HEK293 (cell line): Measurements from ENCODE around the gene BIK.

Experiments
- GFI1B ChIP-seq: fragments of 450-650 bp; formaldehyde crosslinking; IDR thresholded peaks from 2 replicates; pipeline ENCODE4 v1.5.1; 2016; ENCODE audit warnings: missing biosample characterization, missing genetic modification characterization
- GLI4 ChIP-seq: fragments of 450-650 bp; formaldehyde crosslinking; IDR thresholded peaks from 2 replicates; pipeline ENCODE4 v1.5.1; 2016; ENCODE audit warnings: missing biosample characterization, missing genetic modification characterization
- HOXD13 ChIP-seq: sonication (generic); formaldehyde crosslinking; IDR thresholded peaks from 2 replicates; pipeline ENCODE4 v1.8.0; 2022; ENCODE audit warnings: missing genetic modification reagents, borderline replicate concordance
- IKZF3 ChIP-seq: fragments of 450-650 bp; IDR thresholded peaks from 2 replicates; pipeline ENCODE4 v1.5.0; 2018; ENCODE audit warnings: missing biosample characterization, mild to moderate bottlenecking, missing genetic modification characterization, moderate library complexity
- MEIS1 ChIP-seq: sonication (generic); formaldehyde crosslinking; IDR thresholded peaks from 2 replicates; pipeline ENCODE4 v1.8.1; 2022; ENCODE audit warnings: missing genetic modification reagents, mild to moderate bottlenecking, borderline replicate concordance
- PRDM1 ChIP-seq: fragments of 450-650 bp; formaldehyde crosslinking; IDR thresholded peaks from 2 replicates; pipeline ENCODE4; 2016; ENCODE audit warnings: missing biosample characterization, missing genetic modification characterization
- RBAK ChIP-seq: fragments of 450-650 bp; formaldehyde crosslinking; IDR thresholded peaks from 2 replicates; pipeline ENCODE4 v1.5.1; 2016; ENCODE audit warnings: missing biosample characterization, missing genetic modification characterization
- ZBTB7A ChIP-seq: fragments of 450-650 bp; formaldehyde crosslinking; IDR thresholded peaks from 2 replicates; pipeline ENCODE4 v1.5.1; 2016; ENCODE audit warnings: low read depth, missing biosample characterization, missing genetic modification characterization
- ZNF132 ChIP-seq: fragments of 450-650 bp; formaldehyde crosslinking; IDR thresholded peaks from 2 replicates; pipeline ENCODE4 v1.5.1; 2017; ENCODE audit warnings: missing biosample characterization, missing genetic modification characterization, borderline replicate concordance
- ZNF155 ChIP-seq: fragments of 450-650 bp; formaldehyde crosslinking; IDR thresholded peaks from 2 replicates; pipeline ENCODE4 v1.5.1; 2016; ENCODE audit warnings: missing biosample characterization, missing genetic modification characterization
- ZNF157 ChIP-seq: fragments of 450-650 bp; formaldehyde crosslinking; IDR thresholded peaks from 2 replicates; pipeline ENCODE4 v1.5.1; 2016; ENCODE audit warnings: missing biosample characterization, missing genetic modification characterization
- ZNF16 ChIP-seq: fragments of 450-650 bp; formaldehyde crosslinking; IDR thresholded peaks from 2 replicates; pipeline ENCODE4 v1.5.1; 2016; ENCODE audit warnings: low read depth, missing biosample characterization, missing genetic modification characterization
- ZNF175 ChIP-seq: fragments of 450-650 bp; formaldehyde crosslinking; IDR thresholded peaks from 2 replicates; pipeline ENCODE4 v1.5.1; 2016; ENCODE audit warnings: missing biosample characterization, missing genetic modification characterization
- ZNF184 ChIP-seq: fragments of 450-650 bp; IDR thresholded peaks from 2 replicates; pipeline ENCODE4 v1.5.1; 2018; ENCODE audit warnings: missing biosample characterization, mild to moderate bottlenecking, missing genetic modification characterization
- ZNF473 ChIP-seq: fragments of 450-650 bp; formaldehyde crosslinking; IDR thresholded peaks from 2 replicates; pipeline ENCODE4 v1.5.1; 2017; ENCODE audit warnings: missing biosample characterization, missing genetic modification characterization
- ZNF501 ChIP-seq: fragments of 450-650 bp; formaldehyde crosslinking; IDR thresholded peaks from 2 replicates; pipeline ENCODE4 v1.5.1; 2016; ENCODE audit warnings: missing biosample characterization, missing genetic modification characterization
- ZNF521 ChIP-seq: fragments of 450-650 bp; formaldehyde crosslinking; IDR thresholded peaks from 2 replicates; pipeline ENCODE4 v1.5.1; 2017; ENCODE audit warnings: missing biosample characterization, mild to moderate bottlenecking, missing genetic modification characterization
- ZNF530 ChIP-seq: fragments of 450-650 bp; formaldehyde crosslinking; IDR thresholded peaks from 2 replicates; pipeline ENCODE4 v1.5.1; 2016; ENCODE audit warnings: low read depth, missing biosample characterization, missing genetic modification characterization
- ZNF544 ChIP-seq: fragments of 450-650 bp; formaldehyde crosslinking; IDR thresholded peaks from 2 replicates; pipeline ENCODE4 v1.5.0; 2017; ENCODE audit warnings: missing biosample characterization, missing genetic modification characterization
- ZNF549 ChIP-seq: fragments of 450-650 bp; IDR thresholded peaks from 2 replicates; pipeline ENCODE4 v1.5.1; 2018; ENCODE audit warnings: missing biosample characterization, missing genetic modification characterization, mild to moderate bottlenecking, inconsistent platforms, moderate library complexity
- ZNF558 ChIP-seq: fragments of 450-650 bp; formaldehyde crosslinking; IDR thresholded peaks from 2 replicates; pipeline ENCODE4 v1.5.1; 2016; ENCODE audit warnings: missing biosample characterization, missing genetic modification characterization
- ZNF571 ChIP-seq: fragments of 450-650 bp; formaldehyde crosslinking; IDR thresholded peaks from 2 replicates; pipeline ENCODE4 v1.5.0; 2017; ENCODE audit warnings: missing biosample characterization, missing genetic modification characterization
- ZNF600 ChIP-seq: fragments of 450-650 bp; formaldehyde crosslinking; IDR thresholded peaks from 2 replicates; pipeline ENCODE4 v1.5.1; 2016; ENCODE audit warnings: missing biosample characterization, missing genetic modification characterization
- ZNF623 ChIP-seq: fragments of 450-650 bp; formaldehyde crosslinking; IDR thresholded peaks from 2 replicates; pipeline ENCODE4 v1.5.1; 2016; ENCODE audit warnings: missing biosample characterization, missing genetic modification characterization
- ZNF785 ChIP-seq: fragments of 450-650 bp; formaldehyde crosslinking; IDR thresholded peaks from 2 replicates; pipeline ENCODE4 v1.5.1; 2016; ENCODE audit warnings: missing biosample characterization, missing genetic modification characterization
- ZNF830 ChIP-seq: fragments of 450-650 bp; IDR thresholded peaks from 2 replicates; pipeline ENCODE4 v1.5.0; 2018; ENCODE audit warnings: missing biosample characterization, missing genetic modification characterization, low read depth, mild to moderate bottlenecking, moderate library complexity
- ZNF837 ChIP-seq: fragments of 450-650 bp; formaldehyde crosslinking; IDR thresholded peaks from 2 replicates; pipeline ENCODE4 v1.5.1; 2016; ENCODE audit warnings: missing biosample characterization, missing genetic modification characterization
- TF ChIP-seq, protein P1 (sequence below): fragments of 450-650 bp; formaldehyde crosslinking; IDR thresholded peaks from 2 replicates; pipeline ENCODE4 v1.5.1; 2016; ENCODE audit warnings: missing biosample characterization, missing genetic modification characterization
- TF ChIP-seq, protein P2 (sequence below): sonication (generic); formaldehyde crosslinking; IDR thresholded peaks from 2 replicates; pipeline ENCODE4 v1.8.1; 2022; ENCODE audit warnings: mild to moderate bottlenecking, moderate library complexity, missing genetic modification reagents
- TF ChIP-seq, protein P3 (sequence below): fragments of 450-650 bp; formaldehyde crosslinking; IDR thresholded peaks from 2 replicates; pipeline ENCODE4 v1.5.1; 2016; ENCODE audit warnings: missing biosample characterization, missing genetic modification characterization
- TF ChIP-seq, protein P4 (sequence below): fragments of 450-650 bp; formaldehyde crosslinking; IDR thresholded peaks from 2 replicates; pipeline ENCODE4 v1.5.1; 2016; ENCODE audit warnings: missing biosample characterization, missing genetic modification characterization
- TF ChIP-seq, protein P5 (sequence below): fragments of 450-650 bp; formaldehyde crosslinking; IDR thresholded peaks from 2 replicates; pipeline ENCODE4 v1.5.1; 2016; ENCODE audit warnings: missing biosample characterization, missing genetic modification characterization, low read depth

The BIK gene

DNA sequence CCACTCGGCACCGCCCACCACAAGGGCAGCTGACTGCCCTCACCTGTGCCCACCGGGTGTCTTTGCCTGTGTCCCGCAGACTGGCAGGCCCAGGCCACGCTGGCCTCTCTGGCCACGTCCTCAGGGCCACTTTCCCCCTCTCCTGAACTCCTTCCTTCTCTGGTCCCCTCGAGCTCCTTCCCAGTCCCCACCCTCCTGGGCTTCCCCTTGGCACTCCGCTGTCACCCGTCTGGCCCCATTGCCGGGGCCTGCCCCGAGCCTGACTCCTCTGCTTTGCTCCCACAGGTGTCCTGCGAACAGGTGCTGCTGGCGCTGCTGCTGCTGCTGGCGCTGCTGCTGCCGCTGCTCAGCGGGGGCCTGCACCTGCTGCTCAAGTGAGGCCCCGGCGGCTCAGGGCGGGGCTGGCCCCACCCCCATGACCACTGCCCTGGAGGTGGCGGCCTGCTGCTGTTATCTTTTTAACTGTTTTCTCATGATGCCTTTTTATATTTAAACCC is 18.4 kb downstream of the BIK start (continued):
- TF ChIP-seq GFI1B (tag by site-specific recombination) (no peak), ZNF785 (tag by site-specific recombination) (no peak), ZNF623 (tag by site-specific recombination) (no peak), ZNF600 (tag by site-specific recombination) (no peak), ZBTB7A (tag by site-specific recombination) (no peak), ZNF16 (no peak), ZNF184 (no peak), ZNF830 (tag by site-specific recombination) (no peak), ZNF132 (tag by site-specific recombination) (no peak), ZNF530 (tag by site-specific recombination) (no peak), ZNF473 (tag by site-specific recombination) (no peak), ZNF501 (tag by site-specific recombination) (no peak), ZNF155 (tag by site-specific recombination) (no peak), RBAK (tag by site-specific recombination) (no peak), ZNF571 (tag by site-specific recombination) (no peak), ZNF837 (no peak), ZNF157 (no peak), MEIS1 (CRISPR knock-in tag) (no peak), HOXD13 (CRISPR knock-in tag) (no peak), ZNF549 (tag by site-specific recombination) (no peak), GLI4 (tag by site-specific recombination) (no peak), ZNF521 (no peak), PRDM1 (tag by site-specific recombination) (no peak), ZNF175 (tag by site-specific recombination) (no peak), IKZF3 (tag by site-specific recombination) (no peak), ZNF544 (tag by site-specific recombination) (no peak), ZNF558 (no peak)
- TF ChIP-seq, protein P1, sequence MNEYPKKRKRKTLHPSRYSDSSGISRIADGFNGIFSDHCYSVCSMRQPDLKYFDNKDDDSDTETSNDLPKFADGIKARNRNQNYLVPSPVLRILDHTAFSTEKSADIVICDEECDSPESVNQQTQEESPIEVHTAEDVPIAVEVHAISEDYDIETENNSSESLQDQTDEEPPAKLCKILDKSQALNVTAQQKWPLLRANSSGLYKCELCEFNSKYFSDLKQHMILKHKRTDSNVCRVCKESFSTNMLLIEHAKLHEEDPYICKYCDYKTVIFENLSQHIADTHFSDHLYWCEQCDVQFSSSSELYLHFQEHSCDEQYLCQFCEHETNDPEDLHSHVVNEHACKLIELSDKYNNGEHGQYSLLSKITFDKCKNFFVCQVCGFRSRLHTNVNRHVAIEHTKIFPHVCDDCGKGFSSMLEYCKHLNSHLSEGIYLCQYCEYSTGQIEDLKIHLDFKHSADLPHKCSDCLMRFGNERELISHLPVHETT, result no peak
- TF ChIP-seq, protein P2, sequence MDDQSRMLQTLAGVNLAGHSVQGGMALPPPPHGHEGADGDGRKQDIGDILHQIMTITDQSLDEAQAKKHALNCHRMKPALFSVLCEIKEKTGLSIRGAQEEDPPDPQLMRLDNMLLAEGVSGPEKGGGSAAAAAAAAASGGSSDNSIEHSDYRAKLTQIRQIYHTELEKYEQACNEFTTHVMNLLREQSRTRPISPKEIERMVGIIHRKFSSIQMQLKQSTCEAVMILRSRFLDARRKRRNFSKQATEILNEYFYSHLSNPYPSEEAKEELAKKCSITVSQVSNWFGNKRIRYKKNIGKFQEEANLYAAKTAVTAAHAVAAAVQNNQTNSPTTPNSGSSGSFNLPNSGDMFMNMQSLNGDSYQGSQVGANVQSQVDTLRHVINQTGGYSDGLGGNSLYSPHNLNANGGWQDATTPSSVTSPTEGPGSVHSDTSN (CRISPR knock-in tag), result no peak
- TF ChIP-seq, protein P3, sequence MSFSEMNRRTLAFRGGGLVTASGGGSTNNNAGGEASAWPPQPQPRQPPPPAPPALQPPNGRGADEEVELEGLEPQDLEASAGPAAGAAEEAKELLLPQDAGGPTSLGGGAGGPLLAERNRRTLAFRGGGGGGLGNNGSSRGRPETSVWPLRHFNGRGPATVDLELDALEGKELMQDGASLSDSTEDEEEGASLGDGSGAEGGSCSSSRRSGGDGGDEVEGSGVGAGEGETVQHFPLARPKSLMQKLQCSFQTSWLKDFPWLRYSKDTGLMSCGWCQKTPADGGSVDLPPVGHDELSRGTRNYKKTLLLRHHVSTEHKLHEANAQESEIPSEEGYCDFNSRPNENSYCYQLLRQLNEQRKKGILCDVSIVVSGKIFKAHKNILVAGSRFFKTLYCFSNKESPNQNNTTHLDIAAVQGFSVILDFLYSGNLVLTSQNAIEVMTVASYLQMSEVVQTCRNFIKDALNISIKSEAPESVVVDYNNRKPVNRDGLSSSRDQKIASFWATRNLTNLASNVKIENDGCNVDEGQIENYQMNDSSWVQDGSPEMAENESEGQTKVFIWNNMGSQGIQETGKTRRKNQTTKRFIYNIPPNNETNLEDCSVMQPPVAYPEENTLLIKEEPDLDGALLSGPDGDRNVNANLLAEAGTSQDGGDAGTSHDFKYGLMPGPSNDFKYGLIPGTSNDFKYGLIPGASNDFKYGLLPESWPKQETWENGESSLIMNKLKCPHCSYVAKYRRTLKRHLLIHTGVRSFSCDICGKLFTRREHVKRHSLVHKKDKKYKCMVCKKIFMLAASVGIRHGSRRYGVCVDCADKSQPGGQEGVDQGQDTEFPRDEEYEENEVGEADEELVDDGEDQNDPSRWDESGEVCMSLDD, result no peak
- TF ChIP-seq, protein P4, sequence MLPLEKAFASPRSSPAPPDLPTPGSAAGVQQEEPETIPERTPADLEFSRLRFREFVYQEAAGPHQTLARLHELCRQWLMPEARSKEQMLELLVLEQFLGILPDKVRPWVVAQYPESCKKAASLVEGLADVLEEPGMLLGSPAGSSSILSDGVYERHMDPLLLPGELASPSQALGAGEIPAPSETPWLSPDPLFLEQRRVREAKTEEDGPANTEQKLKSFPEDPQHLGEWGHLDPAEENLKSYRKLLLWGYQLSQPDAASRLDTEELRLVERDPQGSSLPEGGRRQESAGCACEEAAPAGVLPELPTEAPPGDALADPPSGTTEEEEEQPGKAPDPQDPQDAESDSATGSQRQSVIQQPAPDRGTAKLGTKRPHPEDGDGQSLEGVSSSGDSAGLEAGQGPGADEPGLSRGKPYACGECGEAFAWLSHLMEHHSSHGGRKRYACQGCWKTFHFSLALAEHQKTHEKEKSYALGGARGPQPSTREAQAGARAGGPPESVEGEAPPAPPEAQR (tag by site-specific recombination), result no peak
- TF ChIP-seq, protein P5, sequence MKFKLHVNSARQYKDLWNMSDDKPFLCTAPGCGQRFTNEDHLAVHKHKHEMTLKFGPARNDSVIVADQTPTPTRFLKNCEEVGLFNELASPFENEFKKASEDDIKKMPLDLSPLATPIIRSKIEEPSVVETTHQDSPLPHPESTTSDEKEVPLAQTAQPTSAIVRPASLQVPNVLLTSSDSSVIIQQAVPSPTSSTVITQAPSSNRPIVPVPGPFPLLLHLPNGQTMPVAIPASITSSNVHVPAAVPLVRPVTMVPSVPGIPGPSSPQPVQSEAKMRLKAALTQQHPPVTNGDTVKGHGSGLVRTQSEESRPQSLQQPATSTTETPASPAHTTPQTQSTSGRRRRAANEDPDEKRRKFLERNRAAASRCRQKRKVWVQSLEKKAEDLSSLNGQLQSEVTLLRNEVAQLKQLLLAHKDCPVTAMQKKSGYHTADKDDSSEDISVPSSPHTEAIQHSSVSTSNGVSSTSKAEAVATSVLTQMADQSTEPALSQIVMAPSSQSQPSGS (tag by site-specific recombination), result no peak
